ENCODE data around the gene SERAC1.
"Not testable (repeated sequence)": the region's sequence is repeated elsewhere in the genome, so short reads cannot be mapped to it uniquely, and the experiment has no call there.

Gene SERAC1

DNA sequence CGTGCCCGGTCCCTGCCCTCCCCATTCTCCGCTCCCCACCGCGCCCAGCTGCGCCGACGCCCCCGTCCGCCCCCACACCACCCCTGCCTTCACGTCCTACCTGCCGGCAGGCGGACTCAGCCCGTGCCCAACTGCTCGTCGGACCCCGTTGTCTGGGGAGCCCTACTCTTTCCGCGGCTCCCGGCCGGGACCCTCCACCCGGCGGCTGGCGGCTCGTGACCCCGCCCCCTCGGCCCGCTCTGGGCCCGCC lies at the start of gene SERAC1:
TSS of gene SERAC1 (minus strand) at position 223 of the 250 bp plus-strand sequence. CDS start 9,899 bp downstream, outside the sequence.
- no peak for DNase-seq

DNA sequence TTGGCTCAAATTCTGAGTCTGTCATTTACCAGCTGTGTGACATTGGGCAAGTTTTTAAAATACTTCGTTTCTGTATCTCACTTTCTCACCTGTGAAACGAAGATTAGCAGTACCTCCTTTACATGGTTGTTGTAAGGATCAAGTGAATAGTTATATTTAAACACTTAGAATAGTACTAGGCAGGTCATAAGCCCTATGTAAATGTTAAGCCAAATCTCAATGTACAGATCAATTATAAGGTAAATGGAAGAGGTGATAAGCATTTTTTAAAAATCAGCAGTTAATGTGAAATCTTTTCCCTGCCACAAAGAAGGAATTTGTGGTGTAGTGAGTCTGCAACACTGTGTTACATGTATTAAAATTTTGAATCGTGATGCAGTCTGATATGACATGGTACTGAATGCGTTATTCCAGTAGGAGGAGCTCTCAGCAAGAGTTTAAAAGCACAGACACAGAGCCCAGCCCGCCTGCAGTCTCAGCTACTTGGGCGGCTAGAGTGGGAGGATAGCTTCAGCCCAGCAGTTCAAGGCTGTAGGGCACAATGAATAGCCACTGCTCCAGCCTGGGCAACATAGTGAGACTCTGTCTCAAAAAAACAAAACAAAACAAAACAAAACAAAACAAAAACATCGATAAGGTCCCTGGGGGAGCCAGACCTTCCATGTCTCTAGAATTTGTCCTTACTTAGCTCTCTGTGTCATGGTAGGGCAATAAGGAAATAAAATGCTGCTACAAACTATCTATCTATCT lies 46.0 kb upstream of the SERAC1 start:
- DNase-seq: peak; percentile 88

DNA sequence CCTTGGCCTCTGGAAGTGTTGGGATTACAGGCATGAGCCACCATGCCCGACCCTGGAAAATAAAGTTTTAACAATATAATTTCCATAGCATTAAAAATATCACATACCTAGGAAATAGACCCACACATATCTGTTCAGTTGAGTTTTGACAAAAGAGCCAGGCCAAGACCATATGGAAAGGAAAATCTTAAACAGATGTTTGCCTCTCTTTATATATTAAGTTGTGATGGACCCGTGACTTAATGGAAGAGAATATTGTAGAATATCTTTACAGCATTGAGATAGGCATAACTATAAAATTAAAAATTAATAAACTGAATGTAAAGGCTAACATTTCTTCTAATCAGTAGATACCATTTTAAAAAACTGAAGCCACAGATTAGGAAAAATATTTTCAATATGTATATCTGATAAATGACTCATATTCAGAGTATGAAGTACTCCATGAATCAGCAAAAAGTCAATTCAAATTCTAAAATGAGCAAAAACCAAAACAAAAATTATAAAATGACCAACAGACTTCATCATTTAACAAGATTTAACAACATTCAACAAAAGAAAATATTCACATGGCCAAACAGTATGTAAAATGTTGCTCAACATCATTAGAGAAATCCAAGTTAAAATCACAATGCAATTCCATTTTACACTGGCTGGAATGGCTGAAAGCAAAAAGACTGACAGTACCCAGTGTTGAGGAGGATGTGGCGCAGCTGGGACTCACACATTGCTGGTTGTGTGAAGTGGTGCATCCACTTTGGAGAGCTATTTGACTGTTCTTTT lies 43.4 kb upstream of the SERAC1 start:
- no peak for DNase-seq

DNA sequence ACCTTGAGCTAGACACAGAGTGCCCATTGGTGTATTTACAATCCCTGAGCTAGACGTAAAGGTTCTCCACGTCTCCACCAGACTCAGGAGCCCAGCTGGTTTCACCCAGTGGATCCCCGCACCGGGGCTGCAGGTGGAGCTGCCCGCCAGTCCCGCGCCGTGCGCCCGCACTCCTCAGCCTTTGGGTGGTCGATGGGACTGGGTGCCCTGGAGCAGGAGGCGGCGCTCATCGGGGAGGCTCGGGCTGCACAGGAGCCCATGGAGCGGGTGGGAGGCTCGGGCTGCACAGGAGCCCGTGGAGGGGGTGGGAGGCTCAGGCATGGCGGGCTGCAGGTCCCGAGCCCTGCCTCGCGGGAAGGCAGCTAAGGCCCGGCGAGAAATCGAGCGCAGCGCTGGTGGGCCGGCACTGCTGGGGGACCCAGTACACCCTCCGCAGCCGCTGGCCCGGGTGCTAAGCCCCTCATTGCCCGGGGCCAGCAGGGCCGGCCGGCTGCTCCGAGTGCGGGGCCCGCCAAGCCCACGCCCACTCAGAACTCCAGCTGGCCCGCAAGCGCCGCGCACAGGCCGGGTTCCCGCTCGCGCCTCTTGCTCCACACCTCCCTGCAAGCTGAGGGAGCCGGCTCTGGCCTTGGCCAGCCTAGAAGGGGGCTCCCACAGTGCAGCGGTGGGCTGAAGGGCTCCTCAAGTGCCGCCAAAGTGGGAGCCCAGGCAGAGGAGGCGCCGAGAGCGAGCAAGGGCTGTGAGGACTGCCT lies 41.7 kb upstream of the SERAC1 start:
- not testable (repeated sequence) for DNase-seq

DNA sequence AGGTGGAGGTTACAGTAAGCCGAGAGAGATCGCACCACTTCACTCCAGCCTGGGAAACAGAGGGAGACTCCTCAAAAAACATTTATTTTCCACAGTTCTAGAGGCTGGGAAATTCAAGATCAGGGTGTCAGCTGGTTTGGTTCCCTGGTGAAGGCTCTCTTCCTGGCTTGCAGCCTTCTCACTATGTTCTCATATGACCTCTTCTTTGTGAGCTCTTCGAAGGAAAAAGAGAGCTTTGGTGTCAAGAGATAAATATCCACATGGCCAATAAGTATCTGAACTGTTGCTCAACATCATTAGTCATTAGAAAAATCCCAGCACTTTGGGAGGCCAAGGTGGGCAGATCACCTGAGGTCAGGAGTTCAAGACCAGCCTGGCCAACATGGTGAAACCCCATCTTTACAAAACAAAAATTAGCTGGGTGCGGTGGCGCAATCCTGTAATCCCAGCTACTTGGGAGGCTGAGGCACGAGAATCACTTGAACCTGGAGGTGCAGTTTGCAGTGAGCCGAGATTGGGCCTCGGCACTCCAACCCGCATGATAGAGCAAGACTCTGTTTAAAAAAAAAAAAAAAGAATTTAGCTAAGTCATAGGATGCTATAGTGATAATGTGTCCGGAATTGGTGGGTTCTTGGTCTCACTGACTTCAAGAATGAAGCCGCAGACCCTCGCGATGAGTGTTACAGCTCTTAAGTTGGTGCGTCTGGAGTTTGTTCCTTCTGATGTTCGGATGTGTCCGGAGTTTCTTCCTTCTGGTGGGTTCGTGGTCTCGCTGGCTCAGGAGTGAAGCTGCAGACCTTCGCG lies 40.4 kb upstream of the SERAC1 start:
- not testable (repeated sequence) for DNase-seq

DNA sequence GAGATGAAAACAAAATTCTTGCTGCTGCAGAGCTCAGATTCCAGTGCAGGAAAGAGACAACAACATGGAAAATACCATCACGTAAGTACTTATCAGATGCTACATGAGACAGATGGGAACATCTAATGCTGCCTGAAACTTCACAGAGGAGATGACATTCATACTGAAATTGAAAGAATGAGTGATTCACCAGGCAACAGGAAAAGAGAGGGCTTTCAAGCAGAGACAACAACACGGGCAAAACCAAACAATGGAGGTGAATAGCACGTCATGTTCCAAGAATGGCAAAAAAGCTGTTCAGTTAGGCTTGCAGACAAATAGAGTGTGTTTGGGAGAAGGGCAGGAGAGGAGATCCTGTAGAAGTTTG lies 39.3 kb upstream of the SERAC1 start:
- DNase-seq: no peak

DNA sequence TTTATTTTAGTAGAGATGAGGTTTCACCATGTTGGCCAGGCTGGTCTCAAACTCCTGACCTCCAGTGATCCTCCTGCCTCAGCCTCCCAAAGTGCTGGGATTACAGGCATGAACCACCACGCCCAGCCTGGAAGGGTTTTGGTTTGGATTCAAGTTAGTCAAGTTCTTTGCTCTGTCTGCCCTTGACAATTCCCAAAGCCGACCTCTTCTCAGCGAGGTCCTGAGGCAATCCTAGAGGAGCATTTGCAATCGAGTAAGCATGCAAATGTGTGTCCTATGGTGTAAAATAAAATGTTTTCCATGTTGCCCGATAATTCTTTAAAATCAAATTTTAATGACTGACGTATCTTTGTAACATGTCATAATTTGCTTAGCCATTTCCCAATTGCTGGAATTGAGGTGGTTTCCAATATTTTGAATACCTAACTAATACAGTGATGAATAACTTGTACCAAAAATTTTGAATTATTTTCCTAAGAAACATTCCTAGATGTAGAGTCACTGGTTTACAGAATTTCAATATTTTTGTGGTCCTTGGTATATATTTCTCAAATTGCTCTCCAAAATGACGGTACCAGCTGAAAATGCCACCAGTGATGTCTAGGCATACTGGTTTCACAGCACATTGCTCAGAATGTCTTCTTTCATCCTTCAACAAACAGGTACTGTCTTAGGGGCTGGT lies 38.8 kb upstream of the SERAC1 start:
- DNase-seq: no peak

DNA sequence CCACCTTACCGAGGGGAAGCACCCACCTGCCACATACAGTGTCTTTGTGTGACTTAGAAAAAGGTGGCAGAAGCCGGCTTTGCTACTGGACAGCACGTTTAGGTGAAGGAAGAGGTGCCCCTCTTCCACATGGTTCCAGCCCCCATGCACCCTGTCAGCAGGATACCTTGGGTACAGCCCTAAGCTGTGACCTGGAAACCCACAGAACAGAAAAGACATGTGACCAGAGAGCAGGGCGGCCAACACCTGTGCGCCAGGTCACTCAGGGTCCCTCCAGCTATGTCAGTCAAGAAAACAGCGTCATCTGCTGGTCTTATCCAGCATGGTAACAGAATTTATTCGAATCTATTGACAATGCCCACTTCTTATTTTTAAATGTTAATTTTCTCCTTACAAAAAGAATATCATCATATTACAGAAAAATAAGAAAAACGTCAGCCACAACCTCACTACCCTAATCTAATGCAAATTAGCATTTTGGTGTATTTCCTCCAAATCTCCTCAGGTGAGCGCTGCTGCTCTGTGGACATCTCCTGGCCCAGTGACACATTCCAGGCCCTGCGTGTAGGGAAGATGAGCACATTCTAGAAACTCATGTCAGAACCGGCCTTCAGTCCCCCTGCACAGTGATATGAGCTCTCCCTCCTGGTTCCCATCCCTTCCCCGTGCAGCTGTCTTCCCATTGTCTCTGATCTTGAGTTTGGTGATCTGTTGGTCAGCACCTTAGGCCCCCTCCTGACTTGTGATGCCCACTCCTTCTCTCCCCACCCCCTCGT lies 37.3 kb upstream of the SERAC1 start:
- peak; percentile 21 for DNase-seq

DNA sequence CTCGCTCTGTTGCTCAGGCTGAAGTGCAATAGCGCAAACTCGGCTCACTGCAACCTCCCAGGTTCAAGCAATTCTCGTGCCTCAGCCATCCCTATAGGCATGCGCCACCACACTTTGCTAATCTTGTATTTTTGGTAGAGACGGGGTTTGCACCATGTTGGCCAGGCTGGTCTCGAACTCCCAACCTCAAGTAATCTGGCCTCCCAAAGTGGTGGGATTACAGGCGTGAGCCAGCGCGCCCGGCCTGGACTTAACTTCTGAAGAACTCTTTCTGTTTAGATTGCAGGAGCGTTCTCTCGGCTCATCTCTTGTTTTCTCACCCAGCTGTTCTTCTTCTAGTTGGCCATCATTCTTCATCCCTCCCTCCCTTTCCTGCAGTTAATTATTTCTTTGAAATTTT lies 30.4 kb upstream of the SERAC1 start:
- no peak for DNase-seq

DNA sequence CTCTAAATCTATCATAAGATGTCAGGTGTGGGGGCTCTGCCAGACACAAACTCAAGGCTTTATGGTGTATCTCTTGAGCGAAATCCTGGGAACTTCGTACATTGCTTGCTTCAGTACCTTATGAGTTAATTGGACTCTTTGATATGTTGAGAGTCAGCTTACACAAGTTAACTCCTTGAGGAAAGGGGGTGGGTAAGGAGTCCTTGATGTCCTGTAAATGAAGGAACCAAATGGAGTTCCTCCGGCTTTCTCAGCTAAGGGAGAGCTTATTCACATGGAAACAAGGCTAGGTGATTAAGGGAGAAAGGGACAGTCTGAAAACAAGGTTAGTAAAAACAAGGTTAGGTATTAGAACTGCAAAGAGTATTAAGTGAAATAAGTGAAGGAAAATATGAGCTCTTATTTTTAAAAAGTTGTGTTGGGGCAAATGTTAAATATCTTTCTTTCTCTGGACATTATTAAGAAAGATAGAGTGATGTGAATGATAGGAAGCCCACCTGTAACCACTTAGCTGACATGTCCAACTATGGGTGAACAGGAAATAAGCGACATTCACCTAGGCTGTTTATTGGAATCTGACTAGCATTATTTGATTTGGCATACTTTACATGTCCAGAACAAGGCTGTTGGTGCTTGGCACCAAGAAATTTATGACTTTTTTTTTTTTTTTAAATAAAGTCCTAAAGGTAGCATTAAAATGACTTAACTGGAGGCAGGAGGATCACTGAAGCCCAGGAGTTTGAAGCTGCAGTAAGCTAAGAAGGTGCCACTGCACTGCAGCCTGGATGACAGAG lies 26.6 kb upstream of the SERAC1 start:
- no peak for DNase-seq

DNA sequence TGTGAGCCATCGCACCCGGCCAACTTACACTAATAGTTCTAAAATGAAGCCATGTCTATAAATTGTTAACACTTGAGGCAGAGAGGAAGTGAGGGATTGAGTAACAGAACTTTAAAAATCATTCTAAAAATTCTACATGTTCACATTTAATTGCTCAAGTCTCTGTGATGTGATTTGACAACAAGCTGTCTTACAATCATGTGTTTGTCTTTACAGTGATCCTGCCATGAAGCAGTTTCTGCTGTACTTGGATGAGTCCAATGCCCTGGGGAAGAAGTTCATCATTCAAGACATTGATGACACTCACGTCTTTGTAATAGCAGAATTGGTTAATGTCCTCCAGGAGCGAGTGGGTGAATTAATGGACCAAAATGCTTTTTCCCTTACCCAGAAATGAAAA lies 23.7 kb upstream of the SERAC1 start:
- no peak for DNase-seq

DNA sequence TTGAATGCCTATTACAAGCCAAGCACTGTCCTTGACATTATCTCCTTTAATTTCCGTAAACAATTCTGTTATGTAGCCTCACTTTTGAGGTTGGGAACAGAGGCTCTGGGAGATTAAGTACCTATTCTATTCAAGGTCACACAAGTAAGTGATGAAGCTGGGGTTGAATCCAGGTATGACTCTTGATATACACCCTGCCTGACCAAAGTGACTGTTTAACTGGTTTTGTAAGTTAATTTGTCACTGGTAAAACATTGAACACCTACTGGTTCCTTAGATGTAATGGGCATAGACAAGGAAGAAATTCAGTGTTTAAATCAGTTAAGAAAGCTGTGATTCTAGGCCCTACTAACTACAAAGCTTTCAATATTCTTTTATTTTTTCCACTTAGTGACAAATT lies 23.0 kb upstream of the SERAC1 start:
- no peak for DNase-seq

DNA sequence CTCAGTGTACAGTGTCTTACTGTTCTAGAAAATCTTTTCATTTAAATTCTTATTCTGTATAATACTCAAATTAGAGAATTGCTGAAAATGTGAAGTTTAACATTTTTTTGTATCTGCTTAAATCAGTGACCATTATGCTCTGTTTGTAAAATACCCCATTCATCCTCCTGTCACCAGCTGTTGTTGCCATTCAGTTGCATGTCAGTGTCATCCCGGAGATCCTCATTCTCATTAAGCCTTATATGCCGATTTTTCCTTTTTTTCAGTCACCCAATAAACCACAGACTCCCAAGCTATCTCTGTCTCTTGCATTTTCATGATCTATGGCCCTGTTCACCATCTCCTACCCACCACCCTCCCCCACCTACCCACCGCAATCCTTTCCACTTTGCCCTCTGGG lies 20.5 kb upstream of the SERAC1 start:
- DNase-seq: no peak

DNA sequence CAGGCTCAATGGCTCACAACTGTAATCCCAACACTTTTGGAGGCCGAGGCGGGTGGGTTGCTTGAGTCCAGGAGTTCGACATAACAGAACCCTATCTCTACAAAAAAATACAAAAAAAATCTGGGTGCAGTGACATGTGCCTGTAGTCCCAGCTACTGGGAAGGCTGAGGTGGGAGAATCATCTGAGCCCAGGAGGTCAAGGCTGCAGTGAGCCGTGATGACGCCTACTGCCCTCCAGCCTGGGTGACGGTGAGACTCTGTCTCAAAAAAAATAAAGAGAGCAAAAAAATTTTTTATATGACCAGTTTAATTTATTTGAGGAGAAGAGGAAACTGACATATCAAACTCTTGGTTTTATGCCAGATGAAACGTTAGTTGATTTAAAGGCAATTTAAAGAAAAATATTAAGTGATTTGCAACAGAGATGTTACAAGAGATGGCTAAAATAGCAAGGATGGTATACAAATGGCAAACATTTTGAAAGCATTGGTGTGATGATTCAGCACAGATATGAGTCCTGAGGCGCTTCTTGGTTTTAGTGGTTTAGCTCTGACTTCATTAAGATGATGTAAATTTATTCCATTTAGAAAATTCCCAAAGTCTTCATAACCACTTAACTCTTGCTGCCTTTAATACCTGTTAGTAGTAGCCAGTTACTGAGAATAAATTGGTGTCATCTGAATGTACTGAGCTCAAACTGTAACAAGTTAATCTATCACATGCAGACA lies 17.8 kb upstream of the SERAC1 start:
- DNase-seq: no peak

DNA sequence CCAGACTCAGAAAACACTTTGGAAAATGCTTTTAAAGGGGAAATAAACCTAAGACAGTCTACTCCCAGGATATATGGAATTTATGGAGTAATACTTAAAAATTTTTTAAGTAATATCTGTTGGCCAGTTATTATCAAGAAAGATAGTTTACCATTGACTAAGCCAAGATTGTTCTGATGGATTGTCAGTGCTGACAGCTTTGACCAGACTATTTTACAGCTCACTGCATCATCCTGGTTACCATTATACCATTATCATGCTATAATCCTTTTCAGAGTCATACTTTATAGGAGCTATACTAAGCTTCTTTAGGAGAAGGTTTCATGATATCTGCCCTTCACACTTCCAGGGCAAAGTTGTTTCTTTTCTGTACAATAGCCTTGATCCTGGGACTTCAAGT lies 16.5 kb upstream of the SERAC1 start:
- no peak for DNase-seq

DNA sequence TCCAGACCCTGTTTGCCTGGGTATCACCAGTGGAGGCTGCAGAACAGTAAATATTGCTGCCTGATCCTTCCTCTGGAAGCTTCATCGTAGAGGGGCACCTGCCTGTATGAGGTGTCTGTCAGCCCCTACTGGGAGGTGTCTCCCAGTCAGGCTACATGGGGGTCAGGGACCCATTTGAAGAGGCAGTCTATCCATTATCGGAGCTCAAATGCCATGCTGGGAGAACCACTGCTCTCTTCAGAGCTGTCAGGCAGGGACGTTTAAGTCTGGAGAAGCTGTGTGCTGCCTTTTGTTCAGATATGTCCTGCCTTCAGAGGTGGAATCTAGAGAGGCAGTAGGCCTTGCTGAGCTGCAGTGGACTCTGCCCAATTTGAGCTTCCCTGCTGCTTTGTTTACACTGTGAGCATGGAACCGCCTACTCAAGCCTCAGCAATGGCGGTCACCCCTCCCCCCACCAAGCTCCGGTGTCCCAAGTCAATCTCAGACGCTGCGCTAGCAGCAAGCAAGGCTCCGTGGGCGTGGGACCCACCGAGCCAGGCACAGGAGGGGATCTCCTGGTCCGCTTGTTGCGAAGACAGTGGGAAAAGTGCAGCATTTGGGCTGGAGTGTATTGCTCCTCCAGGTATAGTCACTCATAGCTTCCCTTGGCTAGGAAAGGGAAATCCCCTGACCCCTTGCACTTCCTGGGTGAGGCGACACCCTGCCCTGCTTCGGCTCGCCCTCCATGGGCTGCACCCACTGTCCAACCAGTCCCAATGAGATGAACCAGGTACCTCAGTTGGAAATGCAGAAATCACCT lies 15.3 kb upstream of the SERAC1 start:
- DNase-seq: peak; percentile 29

DNA sequence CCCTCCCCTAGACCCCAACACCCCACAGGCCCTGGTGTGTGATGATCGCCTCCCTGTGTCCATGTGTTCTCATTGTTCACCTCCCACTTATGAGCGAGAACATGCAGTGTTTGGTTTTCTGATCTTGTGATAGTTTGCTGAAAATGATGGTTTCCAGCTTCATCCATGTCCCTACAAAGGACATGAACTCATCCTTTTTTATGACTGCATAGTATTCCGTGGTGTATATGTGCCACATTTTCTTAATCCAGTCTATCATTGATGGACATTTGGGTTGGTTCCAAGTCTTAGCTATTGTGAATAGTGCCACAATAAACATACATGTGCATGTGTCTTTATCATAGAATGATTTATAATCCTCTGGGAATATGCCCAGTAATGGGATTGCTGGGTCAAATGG lies 9.7 kb upstream of the SERAC1 start:
- not testable (repeated sequence) for DNase-seq

DNA sequence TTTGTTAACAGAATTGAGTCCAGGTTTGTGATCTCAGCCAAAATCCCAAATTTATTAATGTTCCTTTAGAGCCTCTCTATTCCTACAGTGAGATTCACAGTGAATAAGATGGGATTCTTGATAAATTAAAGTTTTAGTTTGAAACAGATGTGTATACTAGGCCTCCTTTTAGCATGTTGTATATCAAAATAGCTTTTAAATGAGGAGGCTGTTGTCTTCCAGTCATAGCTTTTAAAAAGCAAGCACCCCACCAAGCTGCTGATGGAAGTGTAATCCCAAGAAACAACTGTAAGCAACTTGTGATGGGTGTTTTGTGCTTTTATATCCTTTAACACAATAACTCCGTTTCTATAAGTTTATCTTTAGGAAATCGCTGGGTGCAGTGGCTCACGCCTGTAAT lies 7.0 kb upstream of the SERAC1 start:
- no peak for DNase-seq

DNA sequence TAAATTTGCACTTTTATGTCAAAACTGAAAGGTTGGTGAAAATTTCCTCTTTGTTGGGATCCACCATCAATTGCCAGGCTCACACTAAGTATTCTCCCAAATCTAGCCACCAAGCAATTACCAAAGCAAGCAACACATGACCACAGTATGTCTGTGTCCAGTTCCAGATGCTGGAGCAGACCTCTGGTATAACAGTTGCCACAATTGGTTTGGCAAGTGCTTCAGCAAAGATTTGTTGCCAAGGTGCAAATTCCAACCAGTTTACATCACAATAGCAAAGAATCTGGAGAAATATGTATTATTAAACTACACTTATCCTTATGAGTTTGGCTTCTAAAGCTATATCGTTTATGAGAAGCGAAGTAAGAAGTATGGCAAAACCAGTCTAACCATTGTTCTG lies 6.5 kb upstream of the SERAC1 start:
- DNase-seq: no peak
